ENCODE results near the gene SLIT3. TPM values are rescaled to one million over a fixed set of nuclear protein-coding genes. Genes with fewer than 3 reads are reported as not detected.

Gene SLIT3
- total RNA-seq, 6 experiments from 2014 or later: 0.31 to 1.2 (median 0.65) TPM

DNA sequence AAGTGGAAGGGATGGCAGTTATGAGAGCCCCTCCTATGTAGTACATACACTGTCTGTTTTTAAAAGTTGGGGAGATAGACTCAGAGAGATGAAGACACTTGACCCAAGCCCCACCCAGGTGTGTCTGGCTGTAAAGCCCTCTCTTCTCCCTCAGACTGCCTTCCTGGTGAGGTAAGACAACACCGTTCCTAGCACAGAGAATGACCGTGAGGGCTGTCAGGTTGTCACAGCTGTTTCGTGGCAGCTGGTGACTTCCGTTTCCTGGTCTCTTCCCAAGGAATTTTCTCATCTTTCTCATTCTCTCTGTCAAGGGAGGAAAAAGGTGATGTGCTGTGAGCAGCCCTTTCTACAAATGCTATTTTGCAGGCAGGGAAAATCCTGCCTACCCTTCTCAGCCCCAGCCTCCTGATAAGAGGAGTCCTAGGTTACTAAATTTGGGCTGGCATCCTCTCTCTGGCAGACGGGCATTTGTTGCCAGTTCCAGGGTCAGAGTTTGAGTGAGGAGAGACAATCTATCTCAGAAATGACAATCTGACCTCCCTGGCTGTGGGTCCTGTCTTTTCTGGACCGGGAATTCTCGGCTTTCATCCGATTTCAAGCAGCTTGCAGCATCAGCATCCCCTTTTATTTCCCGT, 458.3 kb downstream of the SLIT3 start:
- intact Hi-C loops (cut with DNase I): no loop called here
- Histone ChIP-seq H3K36me3 (no peaks in the 10 kb centered on the region), H3K9me3 (no peaks in the 10 kb centered on the region), H3K4me3 (no peak overlapping the region), H3K27ac (no peak overlapping the region), H3K4me1 (no peaks in the 10 kb centered on the region), H3K27me3 (no peaks in the 10 kb centered on the region)
- DNase-seq: no peak
- no peak for ATAC-seq
- TF ChIP-seq, protein P1, sequence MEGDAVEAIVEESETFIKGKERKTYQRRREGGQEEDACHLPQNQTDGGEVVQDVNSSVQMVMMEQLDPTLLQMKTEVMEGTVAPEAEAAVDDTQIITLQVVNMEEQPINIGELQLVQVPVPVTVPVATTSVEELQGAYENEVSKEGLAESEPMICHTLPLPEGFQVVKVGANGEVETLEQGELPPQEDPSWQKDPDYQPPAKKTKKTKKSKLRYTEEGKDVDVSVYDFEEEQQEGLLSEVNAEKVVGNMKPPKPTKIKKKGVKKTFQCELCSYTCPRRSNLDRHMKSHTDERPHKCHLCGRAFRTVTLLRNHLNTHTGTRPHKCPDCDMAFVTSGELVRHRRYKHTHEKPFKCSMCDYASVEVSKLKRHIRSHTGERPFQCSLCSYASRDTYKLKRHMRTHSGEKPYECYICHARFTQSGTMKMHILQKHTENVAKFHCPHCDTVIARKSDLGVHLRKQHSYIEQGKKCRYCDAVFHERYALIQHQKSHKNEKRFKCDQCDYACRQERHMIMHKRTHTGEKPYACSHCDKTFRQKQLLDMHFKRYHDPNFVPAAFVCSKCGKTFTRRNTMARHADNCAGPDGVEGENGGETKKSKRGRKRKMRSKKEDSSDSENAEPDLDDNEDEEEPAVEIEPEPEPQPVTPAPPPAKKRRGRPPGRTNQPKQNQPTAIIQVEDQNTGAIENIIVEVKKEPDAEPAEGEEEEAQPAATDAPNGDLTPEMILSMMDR (IDR thresholded peaks at IDR 0.05): no peak
- no peak for TF ChIP-seq POLR2A (IDR thresholded peaks at IDR 0.05)
- WGBS (ENCODE audit: insufficient coverage, low coverage, low lambda C conversion rate, missing lambda C conversion rate): 39% methylated on average over 7 of the region's 9 CpGs

DNA sequence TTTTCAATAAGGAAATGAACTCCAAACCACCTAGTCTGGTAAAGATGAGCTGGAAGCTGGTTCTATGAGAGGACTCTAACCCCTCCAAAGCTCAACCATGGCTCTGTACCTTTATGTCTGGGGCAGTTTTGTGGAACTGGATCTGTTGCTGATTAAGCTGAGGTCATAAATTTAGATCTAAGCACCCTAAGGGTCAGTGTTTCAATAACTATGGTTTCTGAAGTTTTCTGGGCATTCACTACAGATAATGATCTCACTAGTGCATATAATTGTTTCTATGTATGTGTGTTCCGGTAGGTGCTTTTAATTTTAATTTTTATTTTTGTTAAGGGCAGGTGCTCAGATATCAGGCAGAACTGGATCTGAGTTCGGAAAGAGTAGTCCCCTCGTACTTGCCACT, 463.1 kb downstream of the SLIT3 start:
- no peak for ATAC-seq
- no peak overlapping the region for H3K4me3 ChIP-seq
- no peak overlapping the region for H3K27ac ChIP-seq
- H3K4me1 ChIP-seq: no peaks in the 10 kb centered on the region
- 53% methylated on average over 3 of the region's 3 CpGs for WGBS (ENCODE audit: insufficient coverage, low coverage, low lambda C conversion rate, missing lambda C conversion rate)
- DNase-seq: no peak
- H3K36me3 ChIP-seq: no peaks in the 10 kb centered on the region
- no peaks in the 10 kb centered on the region for H3K9me3 ChIP-seq
- TF ChIP-seq POLR2A (IDR thresholded peaks at IDR 0.05): no peak
- TF ChIP-seq, protein P1 (IDR thresholded peaks at IDR 0.05): no peak
- intact Hi-C loops (cut with DNase I): no loop called here
- no peaks in the 10 kb centered on the region for H3K27me3 ChIP-seq

DNA sequence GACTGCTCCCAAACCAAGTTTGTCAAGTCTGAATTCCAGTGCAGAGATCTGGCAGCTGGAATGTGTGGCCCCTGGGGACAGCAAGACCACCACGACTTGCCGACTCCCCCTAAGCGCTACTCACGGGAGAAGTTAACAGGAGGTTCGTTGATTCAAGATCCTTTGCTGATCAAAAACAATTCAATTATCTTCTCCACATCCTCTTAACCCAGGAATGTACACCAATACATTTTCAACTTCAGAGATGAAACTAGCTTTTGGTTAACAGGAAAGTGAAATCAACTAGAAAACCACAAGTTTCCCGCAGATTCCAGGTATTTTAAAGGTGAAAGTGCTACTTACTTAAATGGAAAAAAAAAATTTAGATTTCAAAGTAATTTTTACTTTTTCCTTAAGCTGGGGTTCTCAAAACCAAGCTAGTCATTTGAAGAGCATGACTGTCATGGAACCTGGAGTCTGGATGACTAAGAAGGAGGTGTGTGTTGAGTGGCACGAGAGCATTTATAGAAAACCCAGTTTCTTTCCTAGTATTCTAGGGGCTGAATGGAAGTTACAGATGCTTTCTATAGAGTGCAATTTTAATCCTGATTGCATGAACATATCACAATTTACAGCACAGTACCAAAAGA, 464.2 kb downstream of the SLIT3 start:
- Histone ChIP-seq H3K27me3 (no peaks in the 10 kb centered on the region), H3K27ac (no peak overlapping the region), H3K4me3 (no peak overlapping the region), H3K4me1 (no peaks in the 10 kb centered on the region), H3K9me3 (no peaks in the 10 kb centered on the region), H3K36me3 (no peaks in the 10 kb centered on the region)
- TF ChIP-seq, protein P1 (IDR thresholded peaks at IDR 0.05): no peak
- no peak for TF ChIP-seq POLR2A (IDR thresholded peaks at IDR 0.05)
- WGBS (ENCODE audit: insufficient coverage, low coverage, low lambda C conversion rate, missing lambda C conversion rate): 44% methylated on average over 7 of the region's 7 CpGs
- no peak for ATAC-seq
- intact Hi-C loops (cut with DNase I): no loop called here
- no peak for DNase-seq

DNA sequence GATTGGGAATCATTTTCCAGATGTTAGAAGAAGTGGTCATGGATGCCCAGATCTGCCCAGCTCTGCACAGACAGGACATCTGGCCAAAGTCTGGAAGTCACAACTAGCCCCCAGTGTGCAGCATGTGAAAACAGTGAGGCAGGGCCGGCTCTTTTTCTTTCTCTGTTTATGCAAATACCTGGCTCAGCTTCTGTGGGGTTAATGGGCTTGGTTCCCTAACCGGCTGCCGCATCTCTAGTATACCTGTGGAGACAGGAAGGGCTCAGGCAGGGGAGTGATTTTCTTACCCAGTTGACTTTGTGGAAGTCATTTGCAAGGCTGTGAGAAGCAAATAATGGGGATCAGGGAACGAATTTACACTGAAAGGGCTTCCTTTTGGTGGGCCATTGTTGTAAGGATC, 467.0 kb downstream of the SLIT3 start:
- H3K4me1 ChIP-seq: no peaks in the 10 kb centered on the region
- WGBS (ENCODE audit: insufficient coverage, low coverage, low lambda C conversion rate, missing lambda C conversion rate): 34% methylated on average over 4 of the region's 4 CpGs
- DNase-seq: no peak

More for the DNA sequence above, 467.0 kb downstream of the SLIT3 start:
- ATAC-seq: no peak
- no peaks in the 10 kb centered on the region for H3K27me3 ChIP-seq
- no peak overlapping the region for H3K27ac ChIP-seq
- intact Hi-C loops (cut with DNase I): no loop called here
- no peak for TF ChIP-seq POLR2A (IDR thresholded peaks at IDR 0.05)
- TF ChIP-seq, protein P1 (IDR thresholded peaks at IDR 0.05): no peak
- H3K9me3 ChIP-seq: no peaks in the 10 kb centered on the region
- H3K36me3 ChIP-seq: no peaks in the 10 kb centered on the region
- no peak overlapping the region for H3K4me3 ChIP-seq

Data from right lobe of liver (tissue), 6 donors.